HepG2 (cell line): ENCODE results near the gene ZBED6. TPM values are rescaled to one million over a fixed set of nuclear protein-coding genes. Genes with fewer than 3 reads are reported as not detected.

Experiments
- ARID3A ChIP-seq: IDR thresholded peaks from 2 replicates; pipeline ENCODE4 v1.6.1; 2012; ENCODE audit warnings: low read depth, low read length, improper control_type of control experiment
- ATM ChIP-seq: fragments of 450-650 bp; IDR thresholded peaks from 2 replicates; pipeline ENCODE4 v1.7.1; 2017; ENCODE audit warnings: mild to moderate bottlenecking, borderline replicate concordance
- BHLHE40 ChIP-seq: IDR thresholded peaks from 2 replicates; pipeline ENCODE4 v1.6.1; 2011; ENCODE audit warnings: low read length, improper control_type of control experiment
- BRD4 ChIP-seq: sonication (generic); formaldehyde crosslinking; IDR thresholded peaks from 2 replicates; pipeline ENCODE4 v1.4.0; 2020; ENCODE audit warnings: missing genetic modification reagents
- FOXA3 ChIP-seq: IDR thresholded peaks from 2 replicates; pipeline ENCODE4 v1.6.1; 2016; ENCODE audit warnings: missing genetic modification reagents, missing compliant biosample characterization
- HNF4A ChIP-seq: sonication (generic); formaldehyde crosslinking; IDR thresholded peaks from 2 replicates; pipeline ENCODE4 v1.4.0; 2020; ENCODE audit warnings: missing genetic modification reagents
- JDP2 ChIP-seq: sonication (generic); formaldehyde crosslinking; IDR thresholded peaks from 2 replicates; pipeline ENCODE4 v1.8.1; 2022; ENCODE audit warnings: missing genetic modification reagents, borderline replicate concordance
- JUN ChIP-seq: sonication (generic); formaldehyde crosslinking; IDR thresholded peaks from 2 replicates; pipeline ENCODE4 v1.4.0; 2020; ENCODE audit warnings: mild to moderate bottlenecking, missing genetic modification reagents
- NCOA2 ChIP-seq: sonication (generic); formaldehyde crosslinking; IDR thresholded peaks from 2 replicates; pipeline ENCODE4 v1.8.0; 2022; ENCODE audit warnings: inconsistent platforms
- NCOR1 ChIP-seq: fragments of 200-600 bp; sonication (generic); IDR thresholded peaks from 2 replicates; pipeline ENCODE4 v1.7.0; 2017; ENCODE audit warnings: antibody characterized with exemption, low read length, borderline replicate concordance
- NFIC ChIP-seq: IDR thresholded peaks from 2 replicates; pipeline ENCODE4 v1.6.1; 2012; ENCODE audit warnings: mild to moderate bottlenecking, low read length, inconsistent platforms
- POLR2AphosphoS5 ChIP-seq: IDR thresholded peaks from 2 replicates; pipeline ENCODE4 v1.6.1; 2012; ENCODE audit warnings: low read depth, low read length
- RAD21 ChIP-seq: fragments of 450-650 bp; formaldehyde crosslinking; IDR thresholded peaks from 2 replicates; pipeline ENCODE4 v1.5.0; 2020; ENCODE audit warnings: mild to moderate bottlenecking
- SATB2 ChIP-seq: sonication (generic); formaldehyde crosslinking; IDR thresholded peaks from 2 replicates; pipeline ENCODE4 v1.5.0; 2020; ENCODE audit warnings: missing genetic modification reagents
- U2AF2 ChIP-seq: fragments of 200-400 bp; formaldehyde crosslinking; IDR thresholded peaks from 2 replicates; pipeline ENCODE4 v1.6.1; 2017; ENCODE audit warnings: low read depth, mild to moderate bottlenecking, low read length
- ZNF253 ChIP-seq: sonication (generic); formaldehyde crosslinking; IDR thresholded peaks from 2 replicates; pipeline ENCODE4 v1.8.0; 2022; ENCODE audit warnings: mild to moderate bottlenecking, missing genetic modification reagents, borderline replicate concordance
- ZNF264 ChIP-seq: sonication (generic); formaldehyde crosslinking; IDR thresholded peaks from 2 replicates; pipeline ENCODE4 v1.4.0; 2020; ENCODE audit warnings: missing genetic modification reagents
- ZNF496 ChIP-seq: sonication (generic); formaldehyde crosslinking; IDR thresholded peaks from 2 replicates; pipeline ENCODE4 v1.8.1; 2023; ENCODE audit warnings: mild to moderate bottlenecking, moderate library complexity, missing genetic modification reagents; ENCODE audit not compliant: insufficient replicate concordance
- ZNF513 ChIP-seq: sonication (generic); formaldehyde crosslinking; conservative IDR thresholded peaks from 2 replicates; pipeline ENCODE4 v1.5.0; 2020; ENCODE audit warnings: missing genetic modification reagents
- ZNF629 ChIP-seq: sonication (generic); formaldehyde crosslinking; conservative IDR thresholded peaks from 2 replicates; pipeline ENCODE4 v1.5.0; 2020; ENCODE audit warnings: missing genetic modification reagents
- ZNF652 ChIP-seq: IDR thresholded peaks from 2 replicates; pipeline ENCODE4 v1.6.1; 2016; ENCODE audit warnings: low read depth, borderline replicate concordance
- ZNF775 ChIP-seq: sonication (generic); formaldehyde crosslinking; IDR thresholded peaks from 2 replicates; pipeline ENCODE4 v1.4.0; 2020; ENCODE audit warnings: missing genetic modification reagents, mild to moderate bottlenecking, moderate library complexity, borderline replicate concordance
- ZNF776 ChIP-seq: sonication (generic); formaldehyde crosslinking; IDR thresholded peaks from 2 replicates; pipeline ENCODE4 v1.4.0; 2020; ENCODE audit warnings: mild to moderate bottlenecking, missing genetic modification reagents
- ZNF816 ChIP-seq: sonication (generic); formaldehyde crosslinking; IDR thresholded peaks from 2 replicates; pipeline ENCODE4 v1.8.0; 2022; ENCODE audit warnings: missing genetic modification reagents, mild to moderate bottlenecking, borderline replicate concordance
- polyA plus RNA-seq, 8 experiments: library from polyadenylated mRNA; depleted of rRNA in 3 of 8; stranded (reverse) in 7 of 8; unstranded in 1 of 8; fragments of >200 nt; fragmentation: Illumina TruSeq in 4 of 8; extraction: Trizol in 4 of 8; gene quantifications; 2 replicates each; pipeline versions ENCODE4 v1.2.1 to v1.2.3, GENCODE V29; 2011 to 2016; ENCODE audit warnings: low read depth in 4 of 8, missing spikeins in 1 of 8, mixed read lengths in 1 of 8; ENCODE audit not compliant: insufficient read depth in 1 of 8
- total RNA-seq, 5 experiments: library from RNA; depleted of rRNA; stranded (reverse); fragments of >200 nt; fragmentation: Illumina TruSeq; extraction: Trizol; gene quantifications; 2 replicates each; pipeline ENCODE4 v1.2.3, GENCODE V29; 2016; ENCODE audit warnings: low read depth in 1 of 5
- TF ChIP-seq, protein P1 (sequence below): sonication (generic); formaldehyde crosslinking; IDR thresholded peaks from 2 replicates; pipeline ENCODE4 v1.4.0; 2020; ENCODE audit warnings: missing genetic modification reagents, low read depth, mild to moderate bottlenecking, borderline replicate concordance
- TF ChIP-seq, protein P2 (sequence below): sonication (generic); formaldehyde crosslinking; IDR thresholded peaks from 2 replicates; pipeline ENCODE4 v1.4.0; 2020; ENCODE audit warnings: missing genetic modification reagents

ZBED6 gene
- total and polyA plus RNA-seq, 2 of the 13 experiments (the other 11 are each of a cell fraction or from before 2014, with no cell fraction given): 9.3 to 12.5 TPM

DNA sequence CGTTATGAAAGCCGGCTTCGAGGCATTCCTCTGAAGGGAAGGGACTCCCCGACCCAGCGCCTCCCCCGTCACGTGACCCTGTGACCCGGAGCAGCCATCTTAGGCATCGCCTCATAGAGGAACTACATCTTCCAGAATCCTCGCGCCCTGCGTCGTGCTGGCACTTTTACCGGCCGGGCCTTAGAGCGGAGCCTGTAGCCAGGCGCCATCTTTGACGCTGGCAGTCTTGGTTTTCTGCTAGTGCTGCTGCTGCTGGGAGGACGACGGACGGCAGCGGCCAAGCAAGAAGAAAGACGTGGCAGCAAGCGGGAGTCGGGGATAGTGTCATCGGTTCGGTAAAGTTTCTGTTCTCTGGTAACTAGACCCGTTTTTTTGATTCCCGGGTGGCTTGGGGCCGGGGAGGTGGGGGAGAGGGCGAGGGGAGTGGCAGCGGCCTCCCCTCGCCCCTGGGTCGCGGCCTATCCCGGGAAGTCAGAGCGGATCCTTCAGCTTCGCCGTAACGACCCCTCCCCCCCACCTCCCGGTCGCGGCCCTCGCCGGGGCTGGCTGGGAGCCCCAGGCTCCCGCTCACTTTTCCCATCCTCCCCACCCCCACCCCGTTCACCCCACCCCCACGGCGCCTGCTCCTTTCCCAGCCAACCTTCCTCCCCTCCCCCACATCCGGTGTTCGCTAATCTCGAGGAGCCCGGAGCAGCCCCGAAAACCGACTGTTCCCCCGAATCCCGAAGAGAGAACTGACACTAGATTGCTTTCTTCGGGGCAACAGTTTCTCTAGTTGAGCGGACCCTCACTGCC, at the start of gene ZBED6, which contains the start of gene ZC3H11A (continued):
- no peak for TF ChIP-seq ARID3A
- TF ChIP-seq ZNF629 (CRISPR knock-in tag): no peak
- TF ChIP-seq ZNF776 (CRISPR knock-in tag): no peak
- TF ChIP-seq RAD21 (CRISPR knock-in tag): peak; percentile 35; the same call in 1 of the 2 replicates
- peak; percentile 45; the same call in 1 of the 2 replicates for TF ChIP-seq ZNF264 (CRISPR knock-in tag)
- no peak for TF ChIP-seq ZNF253 (CRISPR knock-in tag)
- TF ChIP-seq, protein P1, sequence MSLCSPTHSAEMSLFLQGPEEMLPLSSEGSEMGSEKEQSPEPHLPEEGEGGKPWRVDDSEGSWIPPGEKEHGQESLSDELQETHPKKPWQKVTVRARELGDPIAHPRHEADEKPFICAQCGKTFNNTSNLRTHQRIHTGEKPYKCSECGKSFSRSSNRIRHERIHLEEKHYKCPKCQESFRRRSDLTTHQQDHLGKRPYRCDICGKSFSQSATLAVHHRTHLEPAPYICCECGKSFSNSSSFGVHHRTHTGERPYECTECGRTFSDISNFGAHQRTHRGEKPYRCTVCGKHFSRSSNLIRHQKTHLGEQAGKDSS (CRISPR knock-in tag): no peak
- TF ChIP-seq ATM: no peak
- no peak for TF ChIP-seq ZNF496 (CRISPR knock-in tag)
- peak; percentile 60 for TF ChIP-seq POLR2AphosphoS5
- TF ChIP-seq NCOR1: no peak
- no peak for TF ChIP-seq JDP2
- no peak for TF ChIP-seq U2AF2
- no peak for TF ChIP-seq ZNF775 (CRISPR knock-in tag)
- 0 out of 2 replicates have a peak, but pooled peaks have one; percentile 16 for TF ChIP-seq HNF4A (CRISPR knock-in tag)
- TF ChIP-seq BRD4 (CRISPR knock-in tag): peak; percentile 79
- TF ChIP-seq SATB2 (CRISPR knock-in tag): 0 out of 2 replicates have a peak, but pooled peaks have one; percentile 34
- TF ChIP-seq ZNF816 (CRISPR knock-in tag): no peak
- TF ChIP-seq NFIC: no peak
- peak; percentile 94 for TF ChIP-seq BHLHE40
- no peak for TF ChIP-seq ZNF652
- no peak for TF ChIP-seq JUN (CRISPR knock-in tag)
- TF ChIP-seq, protein P2, sequence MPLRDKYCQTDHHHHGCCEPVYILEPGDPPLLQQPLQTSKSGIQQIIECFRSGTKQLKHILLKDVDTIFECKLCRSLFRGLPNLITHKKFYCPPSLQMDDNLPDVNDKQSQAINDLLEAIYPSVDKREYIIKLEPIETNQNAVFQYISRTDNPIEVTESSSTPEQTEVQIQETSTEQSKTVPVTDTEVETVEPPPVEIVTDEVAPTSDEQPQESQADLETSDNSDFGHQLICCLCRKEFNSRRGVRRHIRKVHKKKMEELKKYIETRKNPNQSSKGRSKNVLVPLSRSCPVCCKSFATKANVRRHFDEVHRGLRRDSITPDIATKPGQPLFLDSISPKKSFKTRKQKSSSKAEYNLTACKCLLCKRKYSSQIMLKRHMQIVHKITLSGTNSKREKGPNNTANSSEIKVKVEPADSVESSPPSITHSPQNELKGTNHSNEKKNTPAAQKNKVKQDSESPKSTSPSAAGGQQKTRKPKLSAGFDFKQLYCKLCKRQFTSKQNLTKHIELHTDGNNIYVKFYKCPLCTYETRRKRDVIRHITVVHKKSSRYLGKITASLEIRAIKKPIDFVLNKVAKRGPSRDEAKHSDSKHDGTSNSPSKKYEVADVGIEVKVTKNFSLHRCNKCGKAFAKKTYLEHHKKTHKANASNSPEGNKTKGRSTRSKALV: no peak
- no peak for TF ChIP-seq ZNF513 (CRISPR knock-in tag)
- TF ChIP-seq NCOA2 (CRISPR knock-in tag): peak; percentile 36; the same call in 1 of the 2 replicates
- TF ChIP-seq FOXA3 (CRISPR knock-in tag): peak; percentile 51
